IPS-15b (cell line): Measurements from ENCODE around the gene BIRC2.

Experiments used
- H3K27me3 ChIP-seq: one replicate; pipeline ENCODE4 v1.6.1; 2013; ENCODE audit warnings: low read length; ENCODE audit not compliant: control insufficient read depth, insufficient read depth
- H3K36me3 ChIP-seq: one replicate; pipeline ENCODE4 v1.6.1; 2013; ENCODE audit warnings: low read length; ENCODE audit not compliant: control insufficient read depth, insufficient read depth
- H3K4me1 ChIP-seq: one replicate; pipeline ENCODE4 v1.6.1; 2013; ENCODE audit warnings: mild to moderate bottlenecking, low read length; ENCODE audit not compliant: control insufficient read depth, insufficient read depth
- H3K4me3 ChIP-seq: one replicate; pipeline ENCODE4 v1.5.1; 2013; ENCODE audit warnings: low read depth, low read length
- H3K9ac ChIP-seq: one replicate; pipeline ENCODE4 v1.6.1; 2013; ENCODE audit warnings: low read depth, mild to moderate bottlenecking, low read length
- H3K9me3 ChIP-seq: one replicate; pipeline ENCODE4 v1.6.1; 2013; ENCODE audit warnings: mild to moderate bottlenecking, low read length; ENCODE audit not compliant: control insufficient read depth, insufficient read depth

BIRC2 gene

DNA sequence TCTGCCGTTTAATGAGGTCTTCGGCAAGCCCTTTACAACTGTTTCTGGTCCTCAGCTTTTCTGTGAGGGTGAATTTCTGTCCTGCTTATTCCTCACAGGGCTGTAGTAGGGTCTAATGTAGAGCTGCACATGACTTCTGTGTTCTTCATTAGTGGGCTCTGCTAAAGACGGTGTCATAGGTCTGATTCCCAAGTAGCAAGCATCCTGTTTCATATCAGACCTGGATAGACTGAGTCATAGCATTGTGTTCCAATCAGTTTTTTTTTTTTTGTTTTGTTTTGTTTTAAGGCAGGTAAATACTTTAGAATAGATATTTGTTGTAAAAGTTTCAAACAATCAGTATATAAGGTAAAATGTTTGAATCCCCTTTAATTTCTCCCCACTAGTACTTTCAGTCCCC is 35.4 kb downstream of the BIRC2 start:
- H3K9me3 ChIP-seq = no peaks in the 10 kb centered on the region
- no peak overlapping the region for H3K9ac ChIP-seq
- H3K27me3 ChIP-seq = no peaks in the 10 kb centered on the region
- no peaks in the 10 kb centered on the region for H3K4me1 ChIP-seq
- H3K4me3 ChIP-seq = no peak overlapping the region
- H3K36me3 ChIP-seq = no peaks in the 10 kb centered on the region

DNA sequence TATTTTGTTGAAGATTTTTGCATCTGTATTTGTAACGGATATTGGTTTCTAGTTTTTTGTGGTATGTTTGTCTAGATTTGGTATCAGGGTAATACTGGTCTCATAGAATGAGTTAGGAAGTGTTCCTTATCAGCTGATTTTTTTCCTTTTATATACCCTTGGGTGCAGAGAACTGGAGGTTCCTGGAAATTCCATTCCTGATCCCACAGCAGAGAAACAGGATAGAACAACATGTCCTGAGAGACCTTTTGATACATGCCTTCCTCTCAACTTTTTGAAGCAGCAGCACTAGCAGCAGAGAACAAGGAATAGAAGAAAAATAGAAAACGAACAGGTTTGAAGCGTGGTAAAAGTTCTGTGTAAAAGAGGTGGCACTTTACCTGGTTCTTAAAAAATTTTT is 36.8 kb downstream of the BIRC2 start:
- H3K4me3 ChIP-seq = no peak overlapping the region
- H3K9me3 ChIP-seq = no peaks in the 10 kb centered on the region
- H3K27me3 ChIP-seq = no peaks in the 10 kb centered on the region
- no peaks in the 10 kb centered on the region for H3K36me3 ChIP-seq
- no peak overlapping the region for H3K9ac ChIP-seq
- no peaks in the 10 kb centered on the region for H3K4me1 ChIP-seq

DNA sequence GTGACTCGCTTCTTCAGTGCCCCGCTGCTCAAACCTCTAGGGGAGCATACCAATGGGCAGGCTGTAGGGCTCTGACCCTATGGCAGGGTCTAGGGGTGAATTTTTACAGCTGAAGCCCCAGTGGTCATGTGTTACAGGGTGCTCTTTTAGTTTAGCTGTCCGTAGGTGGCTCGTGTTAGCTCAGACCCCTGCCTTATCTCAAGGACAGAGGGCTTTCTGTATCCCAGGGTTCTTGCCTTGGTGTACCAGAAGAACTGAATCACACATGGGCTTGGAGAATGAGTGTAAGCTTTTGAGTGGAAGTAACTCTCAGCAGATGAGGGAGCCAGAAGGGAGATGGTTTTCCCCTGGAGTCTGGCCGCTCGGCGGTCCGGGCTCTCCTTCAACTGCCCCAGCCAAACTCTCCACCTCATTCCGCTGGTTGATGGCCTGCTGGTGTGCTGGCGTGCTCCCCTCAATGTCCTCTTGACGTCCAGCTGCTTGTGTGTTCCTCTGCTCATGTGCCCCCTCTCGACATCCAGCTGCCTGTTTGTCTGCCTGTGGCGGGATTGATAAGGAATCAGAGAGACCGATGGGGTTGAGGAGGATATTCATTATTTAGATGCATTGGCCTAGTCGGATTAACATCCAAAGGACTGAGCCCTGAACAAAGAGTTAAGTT is 37.5 kb downstream of the BIRC2 start:
- H3K36me3 ChIP-seq = no peaks in the 10 kb centered on the region

DNA sequence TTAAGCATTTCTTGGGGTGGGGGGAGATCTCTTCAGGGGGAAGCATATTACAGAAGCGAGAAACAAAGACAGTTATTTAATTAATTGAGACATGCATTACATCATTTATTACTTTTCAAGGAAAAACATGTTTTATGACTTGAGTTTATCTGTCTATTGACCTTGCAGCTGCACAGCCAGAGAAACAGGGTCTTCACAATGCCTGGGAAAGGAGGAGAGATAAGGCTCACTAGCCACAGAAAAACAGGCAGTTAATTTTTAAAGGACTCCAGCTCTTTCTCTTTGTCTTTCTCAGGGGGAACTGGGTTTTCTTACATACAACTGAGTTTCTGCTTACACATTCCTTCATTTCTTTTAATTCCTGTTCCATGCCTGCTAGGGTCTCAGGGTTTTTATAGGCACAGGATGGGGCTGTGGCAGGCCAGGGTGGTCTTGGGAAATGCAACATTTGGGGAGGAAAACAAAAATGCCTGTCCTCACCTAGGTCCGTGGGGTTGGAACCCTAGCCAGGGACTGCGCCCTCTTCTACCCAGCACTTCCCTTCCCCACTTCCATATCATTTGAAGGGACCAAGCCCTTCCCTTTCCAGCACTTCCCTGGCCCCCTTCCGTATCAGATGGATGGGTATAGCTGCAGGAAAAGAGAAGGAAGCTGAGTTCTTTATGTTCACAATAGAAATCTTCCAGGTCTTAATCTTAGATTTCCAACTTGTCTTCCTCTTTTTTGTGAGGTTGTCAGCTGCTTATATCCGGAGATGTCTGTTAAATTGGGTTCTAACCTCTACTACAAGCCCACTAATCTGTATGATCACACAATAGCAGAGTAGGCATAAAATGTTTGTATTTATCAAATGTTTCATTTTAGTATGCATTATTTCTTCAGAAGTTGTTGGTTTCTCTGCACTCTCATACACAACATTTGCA is 38.3 kb downstream of the BIRC2 start:
- Histone ChIP-seq H3K27me3 (no peaks in the 10 kb centered on the region), H3K4me1 (no peaks in the 10 kb centered on the region), H3K36me3 (no peaks in the 10 kb centered on the region), H3K9ac (no peak overlapping the region), H3K9me3 (no peaks in the 10 kb centered on the region), H3K4me3 (no peak overlapping the region)

More for the DNA sequence above, 37.5 kb downstream of the BIRC2 start:
- no peaks in the 10 kb centered on the region for H3K27me3 ChIP-seq
- H3K4me1 ChIP-seq = no peaks in the 10 kb centered on the region
- H3K4me3 ChIP-seq = no peak overlapping the region
- H3K9ac ChIP-seq = no peak overlapping the region
- no peaks in the 10 kb centered on the region for H3K9me3 ChIP-seq

DNA sequence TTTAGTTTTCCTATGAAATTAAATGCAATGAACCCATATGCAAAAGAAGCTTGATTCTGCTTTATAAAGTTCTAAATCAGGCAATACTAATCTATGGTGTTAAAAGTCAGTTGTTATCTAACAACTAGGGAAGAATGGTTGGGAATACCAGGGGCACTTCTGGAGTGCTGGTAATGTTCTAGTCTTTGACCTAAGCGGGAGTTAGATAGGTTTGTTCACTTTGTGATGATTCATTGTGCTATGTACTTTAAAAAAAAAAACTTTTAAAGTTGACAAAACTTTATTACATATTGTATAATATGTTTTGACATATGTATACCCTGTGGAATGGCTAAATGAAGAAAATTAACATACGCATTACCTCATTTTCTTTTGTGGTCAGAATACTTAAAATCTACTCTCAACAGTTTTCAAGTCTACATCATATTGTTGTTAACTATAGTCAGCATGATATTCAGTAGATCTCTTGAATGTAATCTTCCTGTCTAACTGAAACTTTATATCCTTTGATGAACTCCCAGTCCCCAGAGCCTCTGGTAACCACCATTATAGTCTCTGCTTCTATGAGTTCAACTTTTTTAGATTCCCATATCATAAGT is 39.2 kb downstream of the BIRC2 start:
- Histone ChIP-seq H3K36me3 (no peaks in the 10 kb centered on the region), H3K9ac (no peak overlapping the region), H3K4me3 (no peak overlapping the region), H3K9me3 (no peaks in the 10 kb centered on the region), H3K4me1 (no peaks in the 10 kb centered on the region), H3K27me3 (no peaks in the 10 kb centered on the region)

DNA sequence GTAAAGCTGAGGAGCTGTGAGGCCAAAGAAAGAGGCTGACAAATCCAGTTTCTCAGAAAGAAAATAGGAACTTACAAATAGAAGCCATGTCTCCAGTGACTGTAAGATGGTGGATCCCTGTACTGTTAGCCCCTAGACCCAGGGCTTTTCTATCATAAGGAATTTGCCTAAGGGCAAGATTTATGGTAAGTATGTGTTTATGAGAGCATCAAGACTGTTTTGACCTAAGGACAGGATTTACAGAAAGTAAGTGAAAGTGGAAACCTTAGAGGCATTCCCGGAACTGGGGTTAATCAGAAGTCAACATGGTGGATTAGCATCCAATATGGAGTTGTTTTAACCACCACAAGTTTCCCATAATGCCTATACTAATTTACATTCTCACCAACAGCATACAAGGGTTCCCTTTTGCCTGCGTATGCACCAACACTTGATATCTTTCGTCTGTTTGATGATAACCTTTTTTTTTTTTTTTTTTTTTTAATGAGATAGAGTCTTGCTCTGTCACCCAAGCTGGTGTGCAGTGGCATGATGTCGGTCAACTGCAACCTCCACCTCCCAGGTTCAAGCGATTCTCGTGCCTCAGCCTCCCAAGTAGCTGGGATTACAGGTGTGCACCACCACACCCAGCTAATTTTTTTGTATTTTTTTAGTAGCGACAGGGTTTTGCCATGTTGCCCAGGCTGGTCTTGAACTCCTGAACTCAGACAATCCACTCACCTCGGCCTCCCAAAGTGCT is 40.2 kb downstream of the BIRC2 start:
- H3K27me3 ChIP-seq = no peaks in the 10 kb centered on the region
- H3K4me3 ChIP-seq = no peak overlapping the region
- no peaks in the 10 kb centered on the region for H3K36me3 ChIP-seq
- no peak overlapping the region for H3K9ac ChIP-seq
- no peaks in the 10 kb centered on the region for H3K4me1 ChIP-seq
- no peaks in the 10 kb centered on the region for H3K9me3 ChIP-seq

DNA sequence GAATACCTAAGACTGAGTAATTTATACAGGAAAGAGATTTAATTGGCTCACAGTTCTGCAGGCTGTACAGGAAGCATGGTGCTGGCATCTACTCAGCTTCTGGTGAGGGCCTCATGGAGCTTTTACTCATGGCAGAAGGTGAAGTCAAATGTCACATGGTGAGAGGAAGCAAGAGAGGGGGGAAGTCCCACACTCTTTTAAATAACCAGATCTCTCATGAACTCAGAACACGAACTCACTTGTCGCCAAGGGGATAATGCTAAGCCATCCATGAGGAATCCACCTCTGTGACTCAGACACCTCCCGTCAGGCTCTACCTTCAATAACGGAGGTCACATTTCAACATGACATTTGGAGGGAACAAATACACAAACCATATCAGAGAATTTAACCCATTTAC is 42.2 kb downstream of the BIRC2 start:
- no peaks in the 10 kb centered on the region for H3K4me1 ChIP-seq
- no peaks in the 10 kb centered on the region for H3K27me3 ChIP-seq
- no peak overlapping the region for H3K4me3 ChIP-seq
- peaks cover 6% of the 10 kb centered on the region for H3K36me3 ChIP-seq
- H3K9me3 ChIP-seq = no peaks in the 10 kb centered on the region
- no peak overlapping the region for H3K9ac ChIP-seq

DNA sequence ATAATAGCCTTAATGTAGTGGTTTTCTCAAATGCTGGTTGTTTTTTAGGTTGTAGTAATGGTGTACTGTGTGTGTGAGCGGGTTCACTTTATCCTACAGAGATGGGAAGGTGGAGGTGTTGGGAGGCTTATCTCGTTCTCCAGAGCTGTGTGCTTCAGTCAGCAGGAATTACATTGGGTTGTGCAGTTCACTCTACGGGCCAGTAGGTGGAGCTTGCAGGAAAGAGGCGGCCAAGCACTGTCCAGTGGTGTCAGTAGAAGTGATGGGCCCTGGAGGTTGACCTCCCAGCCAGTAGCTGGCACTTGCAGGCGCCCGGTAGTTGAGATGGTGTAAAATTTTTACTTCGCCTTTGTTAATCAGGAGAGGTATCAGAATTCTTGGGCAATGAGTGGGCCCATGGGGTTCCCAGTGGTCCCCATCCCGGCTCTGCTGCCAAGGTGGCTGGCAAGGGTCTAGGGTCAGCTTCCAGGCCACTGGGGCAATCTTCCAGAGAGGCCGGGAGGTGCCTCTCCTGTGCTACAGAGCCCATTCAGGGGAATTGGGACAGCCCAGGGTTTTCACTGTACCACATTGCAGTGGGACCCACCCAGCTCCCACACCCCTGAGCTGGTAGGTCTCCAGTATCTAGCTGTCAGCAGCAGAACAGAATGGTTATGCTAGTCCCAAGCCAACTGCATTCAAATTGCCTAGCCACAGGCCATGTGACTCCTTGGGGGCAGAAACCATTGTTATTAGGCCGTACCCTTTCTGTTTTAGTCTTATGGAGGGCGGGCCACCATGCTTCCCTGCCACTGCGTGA is 43.9 kb downstream of the BIRC2 start:
- Histone ChIP-seq H3K4me3 (no peak overlapping the region), H3K27me3 (no peaks in the 10 kb centered on the region), H3K4me1 (no peaks in the 10 kb centered on the region), H3K9ac (no peak overlapping the region), H3K9me3 (no peaks in the 10 kb centered on the region), H3K36me3 (peaks cover 6% of the 10 kb centered on the region)

DNA sequence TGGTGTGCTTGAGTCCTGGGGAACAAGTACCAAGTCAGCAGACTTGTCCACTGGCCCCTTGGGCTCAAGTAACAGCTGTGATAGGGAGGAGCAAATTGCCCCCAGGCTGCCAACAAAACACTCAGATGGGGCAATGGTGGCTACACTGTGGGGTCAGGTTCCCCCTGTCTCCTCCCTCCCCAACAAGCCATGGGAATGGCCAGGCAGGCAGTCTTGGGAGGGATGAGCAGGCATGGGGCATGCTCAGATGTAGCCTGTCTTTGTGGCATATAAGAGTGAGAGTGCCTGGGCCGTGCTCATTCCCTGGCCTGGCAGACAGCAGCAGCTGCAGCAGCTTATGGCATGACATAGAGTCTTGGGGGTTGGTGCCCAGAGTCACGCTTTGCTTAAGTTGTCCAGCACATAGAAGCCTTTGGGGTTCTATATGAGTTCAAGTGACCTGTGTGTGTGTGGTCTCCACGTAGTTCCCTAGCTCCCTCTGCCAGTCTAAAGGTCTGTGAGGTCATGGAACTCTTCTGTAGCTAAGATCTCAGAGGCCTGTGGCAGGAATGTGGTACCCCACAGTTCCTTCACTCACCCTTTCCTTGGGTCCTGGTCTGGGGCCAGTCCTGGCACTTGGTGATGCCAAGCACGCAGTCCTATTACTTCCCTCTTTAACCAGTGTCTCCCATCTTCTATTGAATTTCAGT is 44.7 kb downstream of the BIRC2 start:
- Histone ChIP-seq H3K4me3 (no peak overlapping the region), H3K4me1 (no peaks in the 10 kb centered on the region), H3K36me3 (peaks cover 6% of the 10 kb centered on the region), H3K9ac (no peak overlapping the region), H3K9me3 (no peaks in the 10 kb centered on the region), H3K27me3 (no peaks in the 10 kb centered on the region)

DNA sequence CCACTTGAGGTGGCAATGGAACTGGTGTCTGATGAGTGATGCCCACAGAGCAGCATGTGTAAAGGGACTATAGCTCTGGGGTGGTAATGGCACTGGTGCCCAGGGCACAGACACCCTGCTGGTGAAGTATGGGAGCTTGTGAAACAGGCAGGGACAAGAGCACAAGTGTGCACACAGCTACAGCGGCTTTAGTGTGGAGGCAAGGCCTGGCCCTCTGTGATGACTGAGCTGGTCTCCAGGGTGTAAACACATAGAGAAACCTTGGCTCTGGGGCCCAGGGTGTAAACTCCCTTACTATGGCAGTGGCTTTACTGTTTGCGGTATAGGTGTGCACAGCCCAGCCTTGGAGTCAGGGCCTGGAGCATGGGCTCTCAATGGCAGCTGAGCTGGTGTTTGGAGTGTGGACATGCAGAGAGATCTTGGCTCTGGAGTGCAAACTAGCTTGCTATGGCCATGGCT is 46.3 kb downstream of the BIRC2 start:
- Histone ChIP-seq H3K4me1 (no peaks in the 10 kb centered on the region), H3K36me3 (peaks cover 6% of the 10 kb centered on the region), H3K4me3 (no peak overlapping the region), H3K9me3 (no peaks in the 10 kb centered on the region), H3K27me3 (no peaks in the 10 kb centered on the region), H3K9ac (no peak overlapping the region)
